Astrocyte of the cerebellum (primary cell): ENCODE results near the gene PTPN11.
A peak's percentile ranks its signal among the peaks of the same experiment; 100 is the strongest.
"Not testable (repeated sequence)": the region's sequence is repeated elsewhere in the genome, so short reads cannot be mapped to it uniquely, and the experiment has no call there.

Experiments used
- DNase-seq: peaks from one replicate; pipeline ENCODE4 v3.0.0-alpha.2; 2011; ENCODE audit warnings: low read depth
- H3K4me3 ChIP-seq: 2 replicates; pipeline ENCODE4 v1.5.1; 2011; ENCODE audit warnings: mild to moderate bottlenecking, low read depth, low read length, moderate library complexity
- in situ Hi-C: cut with HindIII; loops from 2 replicates; pipeline ENCODE4 v1.10.0; 2017; ENCODE audit warnings: low sequenced_read_pairs
- TF ChIP-seq, protein P1 (sequence below): IDR thresholded peaks from 2 replicates; pipeline ENCODE4 v1.5.1; 2012; ENCODE audit warnings: low read length, low read depth, moderate library complexity, mild to moderate bottlenecking; ENCODE audit errors: missing control alignments

The PTPN11 gene

DNA sequence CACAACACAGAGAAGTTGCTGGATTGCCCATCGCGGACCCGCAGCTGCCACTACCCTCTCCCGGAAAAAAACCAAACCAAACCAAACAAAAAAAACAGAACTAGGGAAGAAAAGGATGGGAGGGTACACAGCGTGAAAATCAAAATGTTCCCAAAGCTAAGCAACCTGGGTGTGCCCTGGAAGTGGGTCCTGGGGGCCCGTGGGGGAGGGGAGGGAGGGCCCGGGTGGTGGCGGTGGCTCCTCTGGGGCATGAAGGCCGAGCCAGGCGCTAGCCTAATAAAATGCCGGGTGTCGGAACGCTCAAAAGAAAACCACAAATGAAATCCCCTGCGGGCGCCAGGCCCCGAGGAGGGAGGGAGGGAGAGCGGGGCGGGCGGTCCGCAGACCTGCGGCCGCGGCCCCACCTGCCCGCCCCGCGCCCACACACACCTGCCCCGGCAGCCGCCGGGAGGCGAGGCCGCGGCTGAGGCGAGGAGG is 37.3 kb upstream of the PTPN11 start:
- H3K4me3 ChIP-seq, result peak overlapping the region; percentile 66
- in situ Hi-C loops, result no loop called here
- DNase-seq, result no peak
- TF ChIP-seq, protein P1, sequence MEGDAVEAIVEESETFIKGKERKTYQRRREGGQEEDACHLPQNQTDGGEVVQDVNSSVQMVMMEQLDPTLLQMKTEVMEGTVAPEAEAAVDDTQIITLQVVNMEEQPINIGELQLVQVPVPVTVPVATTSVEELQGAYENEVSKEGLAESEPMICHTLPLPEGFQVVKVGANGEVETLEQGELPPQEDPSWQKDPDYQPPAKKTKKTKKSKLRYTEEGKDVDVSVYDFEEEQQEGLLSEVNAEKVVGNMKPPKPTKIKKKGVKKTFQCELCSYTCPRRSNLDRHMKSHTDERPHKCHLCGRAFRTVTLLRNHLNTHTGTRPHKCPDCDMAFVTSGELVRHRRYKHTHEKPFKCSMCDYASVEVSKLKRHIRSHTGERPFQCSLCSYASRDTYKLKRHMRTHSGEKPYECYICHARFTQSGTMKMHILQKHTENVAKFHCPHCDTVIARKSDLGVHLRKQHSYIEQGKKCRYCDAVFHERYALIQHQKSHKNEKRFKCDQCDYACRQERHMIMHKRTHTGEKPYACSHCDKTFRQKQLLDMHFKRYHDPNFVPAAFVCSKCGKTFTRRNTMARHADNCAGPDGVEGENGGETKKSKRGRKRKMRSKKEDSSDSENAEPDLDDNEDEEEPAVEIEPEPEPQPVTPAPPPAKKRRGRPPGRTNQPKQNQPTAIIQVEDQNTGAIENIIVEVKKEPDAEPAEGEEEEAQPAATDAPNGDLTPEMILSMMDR, result no peak

DNA sequence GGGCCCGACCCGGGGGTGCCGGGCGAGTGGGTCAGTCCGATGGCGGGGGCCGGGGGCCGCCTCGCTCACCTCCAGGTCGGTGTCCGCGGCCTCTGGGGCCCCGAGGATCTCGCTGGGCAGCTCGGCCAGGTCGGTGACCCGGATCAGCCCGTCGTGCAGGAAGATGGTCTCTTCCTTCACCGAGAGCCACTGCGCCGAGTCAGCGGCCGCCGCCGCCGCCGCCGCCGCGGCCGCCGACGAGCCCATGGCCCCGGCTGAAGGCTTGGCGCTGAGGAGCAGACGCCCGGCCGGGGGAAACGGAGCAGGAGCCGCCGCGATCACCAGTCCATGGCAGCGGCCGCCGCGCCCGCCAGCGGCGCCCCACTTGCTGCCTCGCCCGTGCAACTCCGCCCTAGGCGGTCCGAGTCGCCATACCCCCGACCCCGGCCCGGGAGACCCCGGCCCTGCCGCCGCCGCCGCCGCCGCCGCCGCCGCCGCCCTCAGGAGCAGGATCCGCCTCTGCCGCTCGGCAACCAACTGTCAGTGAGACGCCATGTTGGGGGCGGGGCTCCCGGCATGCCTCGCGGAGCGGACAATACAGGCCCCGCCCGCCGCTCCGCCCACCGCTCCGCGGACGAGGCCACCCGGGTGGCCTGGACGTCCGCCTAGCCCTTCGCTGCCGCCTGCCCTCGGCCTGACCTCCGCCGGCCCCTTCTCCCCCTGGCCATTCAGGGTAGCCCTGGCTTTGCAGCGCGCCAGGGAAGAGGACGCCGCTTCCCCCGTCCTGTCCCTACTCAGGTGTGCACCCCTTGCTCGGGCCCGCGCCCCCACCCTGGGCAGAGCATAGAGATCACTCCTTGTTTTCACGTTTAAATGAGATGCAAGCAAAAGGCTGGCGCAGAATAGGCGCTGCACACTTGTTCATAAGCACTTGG is 36.6 kb upstream of the PTPN11 start, which contains the start of gene HECTD4:
Gene HECTD4 (minus strand): TSS at position 549 of the 914 bp plus-strand sequence. CDS start 303 bp downstream, at position 246.
- H3K4me3 ChIP-seq, result peak within 1 kb of the TSS; percentile 66
- TF ChIP-seq, protein P1, result no peak
- in situ Hi-C loops, result no loop called here
- peak; percentile 46 for DNase-seq

DNA sequence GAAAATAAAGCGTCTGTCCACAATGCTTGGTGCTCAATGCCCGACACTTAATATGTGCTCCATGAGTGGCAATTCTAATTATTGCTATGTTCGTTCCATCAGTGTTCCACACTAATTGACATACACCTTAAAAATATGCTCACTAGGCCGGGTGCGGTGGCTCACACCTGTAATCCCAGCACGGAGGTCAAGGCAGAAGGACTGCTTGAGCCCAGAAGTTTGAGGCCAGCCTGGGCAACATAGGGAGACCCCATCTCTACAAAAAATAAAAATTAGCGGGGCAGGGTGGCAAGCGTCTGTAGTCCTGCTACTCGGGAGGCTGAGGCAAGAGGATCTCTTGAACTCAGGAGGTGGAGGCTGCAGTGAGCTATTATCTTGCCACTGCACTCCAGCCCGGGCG is 35.9 kb upstream of the PTPN11 start:
- peak overlapping the region; percentile 66 for H3K4me3 ChIP-seq
- DNase-seq, result no peak
- TF ChIP-seq, protein P1, result no peak
- in situ Hi-C loops, result no loop called here

DNA sequence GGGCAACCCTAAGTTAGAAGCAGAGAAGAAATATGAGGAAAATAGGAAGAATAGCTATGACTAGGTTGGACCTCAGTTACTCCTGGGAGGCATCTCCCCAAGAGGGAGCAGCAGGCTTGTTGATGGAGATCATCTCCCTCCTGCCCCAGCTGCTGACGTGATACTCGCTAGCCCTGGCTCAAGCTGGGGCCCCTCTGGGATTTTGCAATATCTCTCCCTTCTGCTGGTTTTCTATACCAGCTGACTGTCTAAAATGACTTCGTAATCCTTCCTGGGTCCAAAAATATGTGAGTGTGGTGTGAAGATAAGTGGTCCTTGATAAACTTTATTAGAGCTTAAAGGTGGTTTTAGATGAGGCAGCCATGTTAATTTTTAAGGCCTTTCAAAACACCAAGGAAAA is 32.0 kb upstream of the PTPN11 start:
- TF ChIP-seq, protein P1, result no peak
- DNase-seq, result no peak
- in situ Hi-C loops, result no loop called here
- H3K4me3 ChIP-seq, result no peak overlapping the region

DNA sequence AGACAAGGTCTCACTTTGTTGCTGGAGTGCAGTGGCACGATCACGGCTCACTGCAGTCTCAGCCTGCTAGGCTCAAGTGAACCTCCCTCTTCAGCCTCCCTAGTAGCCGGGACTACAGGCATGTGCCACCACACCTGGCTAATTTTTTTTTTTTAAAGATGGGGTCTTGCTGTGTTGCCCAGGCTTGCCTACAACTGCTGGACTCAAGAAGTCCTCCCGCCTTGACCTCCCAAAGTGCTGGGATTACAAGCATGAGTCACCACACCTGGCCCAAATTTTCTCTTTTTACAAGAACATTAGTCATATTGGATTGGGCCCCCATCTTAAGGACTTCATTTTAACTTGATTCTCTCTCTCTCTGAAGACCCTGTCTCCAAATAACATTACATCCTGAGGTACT is 29.5 kb upstream of the PTPN11 start:
- H3K4me3 ChIP-seq, result no peak overlapping the region
- no peak for DNase-seq
- TF ChIP-seq, protein P1, result no peak
- in situ Hi-C loops, result no loop called here

DNA sequence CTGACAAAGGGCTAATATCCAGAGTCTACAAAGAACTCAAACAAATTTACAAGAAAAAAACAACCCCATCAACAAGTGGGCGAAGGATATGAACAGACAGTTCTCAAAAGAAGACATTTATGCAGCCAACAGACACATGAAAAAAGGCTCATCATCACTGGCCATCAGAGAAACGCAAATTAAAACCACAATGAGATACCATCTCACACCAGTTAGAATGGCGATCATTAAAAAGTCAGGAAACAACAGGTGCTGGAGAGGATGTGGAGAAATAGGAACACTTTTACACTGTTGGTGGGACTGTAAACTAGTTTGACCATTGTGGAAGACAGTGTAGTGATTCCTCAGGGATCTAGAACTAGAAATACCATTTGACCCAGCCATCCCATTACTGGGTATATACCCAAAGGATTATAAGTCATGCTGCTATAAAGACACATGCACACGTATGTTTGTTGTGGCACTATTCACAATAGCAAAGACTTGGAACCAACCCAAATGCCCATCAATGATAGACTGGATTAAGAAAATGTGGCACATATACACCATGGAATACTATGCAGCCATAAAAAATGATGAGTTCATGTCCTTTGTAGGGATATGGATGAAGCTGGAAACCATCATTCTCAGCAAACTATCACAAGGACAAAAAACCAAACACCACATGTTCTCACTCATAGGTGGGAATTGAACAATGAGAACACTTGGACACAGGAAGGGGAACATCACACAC is 28.7 kb upstream of the PTPN11 start:
- in situ Hi-C loops, result loop anchor here (10.0 kb wide), 1 partner anchor 115 kb away; no protein-coding TSS in a partner anchor
- DNase-seq, H3K4me3 ChIP-seq: not testable (repeated sequence)

DNA sequence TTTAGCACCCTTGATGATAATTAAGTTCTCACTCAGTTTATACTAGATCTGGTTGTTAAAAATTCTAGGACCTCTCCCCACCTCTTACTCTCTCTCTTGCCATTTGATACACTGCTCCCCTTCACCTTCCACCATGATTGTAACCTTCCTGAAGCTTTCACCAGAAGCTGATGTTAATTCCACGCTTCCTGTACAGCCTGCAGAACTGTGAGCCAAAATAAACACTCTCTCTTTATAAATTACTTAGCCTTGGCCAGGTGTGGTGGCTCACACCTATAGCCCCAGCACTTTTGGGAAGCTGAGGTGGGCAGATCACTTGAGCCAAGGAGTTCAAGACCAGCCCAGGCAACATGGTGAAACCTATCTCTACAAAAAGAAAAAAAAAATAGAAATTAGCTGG is 25.4 kb upstream of the PTPN11 start:
- TF ChIP-seq, protein P1, result no peak
- in situ Hi-C loops, result loop anchor here (10.0 kb wide), 1 partner anchor 119 kb away; no protein-coding TSS in a partner anchor
- H3K4me3 ChIP-seq, result no peak overlapping the region
- DNase-seq, result no peak
